SIG-M5 treated with dmso at 0.1 percent for 504 hours (cell line): ENCODE results near the gene KRT27.
"Not testable (repeated sequence)": the region's sequence is repeated elsewhere in the genome, so short reads cannot be mapped to it uniquely, and the experiment has no call there.

Experiments used
- DNase-seq: peaks from one replicate; lab custom pipeline; 2025; ENCODE audit not compliant: unreplicated experiment; lab: John Stamatoyannopoulos, UW

The KRT27 gene

GRCh38 chr17:40760105-40761016, 22.0 kb downstream of the KRT27 start:
- DNase-seq = no peak

- DNase-seq = no peak
Measured at GRCh38 chr17:40755231-40755630, 27.1 kb downstream of the KRT27 start, which contains the start of gene KRT25. Gene KRT25 (minus strand): TSS chr17:40755331. CDS start chr17:40755271, 60 bp downstream.

GRCh38 chr17:40753804-40754203, 28.5 kb downstream of the KRT27 start:
- no peak for DNase-seq

GRCh38 chr17:40751065-40751464, 31.3 kb downstream of the KRT27 start:
- no peak for DNase-seq

- DNase-seq = no peak
Measured at GRCh38 chr17:40750391-40750790, 32.0 kb downstream of the KRT27 start.

GRCh38 chr17:40748666-40749065, 33.7 kb downstream of the KRT27 start:
- DNase-seq = not testable (repeated sequence)

GRCh38 chr17:40738553-40738952, 43.8 kb downstream of the KRT27 start:
- no peak for DNase-seq

GRCh38 chr17:40735016-40735415, 47.3 kb downstream of the KRT27 start:
- DNase-seq = no peak

GRCh38 chr17:40734018-40734417, 48.3 kb downstream of the KRT27 start:
- DNase-seq = no peak

GRCh38 chr17:40730970-40731369, 51.4 kb downstream of the KRT27 start:
- no peak for DNase-seq

GRCh38 chr17:40727447-40728231, 54.7 kb downstream of the KRT27 start:
- DNase-seq = no peak

GRCh38 chr17:40726919-40727318, 55.4 kb downstream of the KRT27 start:
- no peak for DNase-seq
